Measurements from ENCODE around the gene GRAP2. TPM values are rescaled to one million over a fixed set of nuclear protein-coding genes. Genes with fewer than 3 reads are reported as not detected.

Gene GRAP2
- polyA plus RNA-seq (2013, experiment 1 of 2): 0.13 TPM
- polyA plus RNA-seq (2013, experiment 2 of 2): 0.15 TPM

- Histone ChIP-seq H2BK120ac (ENCODE audit: low read depth, low read length) (no peak within 1 kb of the TSS), H3K36me3 (ENCODE audit: control insufficient read depth, insufficient read depth, low read length) (no peaks in the 10 kb centered on the region), H4K5ac (ENCODE audit: low read length) (no peak within 1 kb of the TSS), H3K56ac (ENCODE audit: low read length) (no peak within 1 kb of the TSS), H3K27ac (ENCODE audit: low read depth, low read length) (no peak within 1 kb of the TSS), H3K4ac (ENCODE audit: low read depth, low read length) (no peak within 1 kb of the TSS), H3K18ac (ENCODE audit: low read length) (no peak within 1 kb of the TSS), H3K79me2 (ENCODE audit: control insufficient read depth, insufficient read depth, low read length) (no peaks in the 10 kb centered on the region), H3K9ac (ENCODE audit: low read length) (no peak within 1 kb of the TSS), H3K23ac (ENCODE audit: low read length) (no peak within 1 kb of the TSS), H3K4me2 (ENCODE audit: low read length) (no peak within 1 kb of the TSS), H3K27me3 (ENCODE audit: insufficient read depth, low read length, poor library complexity) (no peaks in the 10 kb centered on the region), H2AK5ac (ENCODE audit: low read length) (no peak within 1 kb of the TSS), H2BK5ac (ENCODE audit: low read length) (no peak within 1 kb of the TSS), H2BK15ac (replicated peaks; ENCODE audit: low read depth) (no peak within 1 kb of the TSS), H3K4me3 (ENCODE audit: low read length) (no peak within 1 kb of the TSS), H4K8ac (ENCODE audit: low read depth, low read length) (no peak within 1 kb of the TSS), H3K4me1 (ENCODE audit: control insufficient read depth, low read depth, low read length) (no peaks in the 10 kb centered on the region), H3K79me1 (ENCODE audit: low read length) (no peaks in the 10 kb centered on the region)
- no CpG with 5 or more reads among the region's 4 CpGs for WGBS (ENCODE audit: extremely low coverage, insufficient coverage, low lambda C conversion rate)
- DNase-seq: no peak
Measured at GRCh38 chr22:39900306-39901227, at the start of gene GRAP2. Gene GRAP2, plus strand, starts transcription at chr22:39901084. Its CDS starts 46,023 bp downstream, at chr22:39947107.

- H2BK15ac ChIP-seq (replicated peaks; ENCODE audit: low read depth): no peak overlapping the region
- H3K4me1 ChIP-seq (ENCODE audit: control insufficient read depth, low read depth, low read length): no peaks in the 10 kb centered on the region
- no peak overlapping the region for H4K5ac ChIP-seq (ENCODE audit: low read length)
Measured at GRCh38 chr22:39851606-39852315, 49.1 kb upstream of the GRAP2 start.

GRCh38 chr22:39852799-39853198 lies 48.1 kb upstream of the GRAP2 start:
- no peak overlapping the region for H2BK15ac ChIP-seq (replicated peaks; ENCODE audit: low read depth)
- H3K27ac ChIP-seq (ENCODE audit: low read depth, low read length): no peak overlapping the region
- no peak overlapping the region for H2BK120ac ChIP-seq (ENCODE audit: low read depth, low read length)
- no peak overlapping the region for H4K8ac ChIP-seq (ENCODE audit: low read depth, low read length)
- H3K36me3 ChIP-seq (ENCODE audit: control insufficient read depth, insufficient read depth, low read length): no peaks in the 10 kb centered on the region
- no CpG with 5 or more reads among the region's 2 CpGs for WGBS (ENCODE audit: extremely low coverage, insufficient coverage, low lambda C conversion rate)
- no peak overlapping the region for H2BK5ac ChIP-seq (ENCODE audit: low read length)
- H4K5ac ChIP-seq (ENCODE audit: low read length): no peak overlapping the region
- H3K4ac ChIP-seq (ENCODE audit: low read depth, low read length): no peak overlapping the region
- no peak overlapping the region for H3K23ac ChIP-seq (ENCODE audit: low read length)
- no peak for DNase-seq
- H3K79me1 ChIP-seq (ENCODE audit: low read length): no peaks in the 10 kb centered on the region
- no peak overlapping the region for H3K18ac ChIP-seq (ENCODE audit: low read length)
- no peaks in the 10 kb centered on the region for H3K79me2 ChIP-seq (ENCODE audit: control insufficient read depth, insufficient read depth, low read length)
- H3K4me3 ChIP-seq (ENCODE audit: low read length): no peak overlapping the region
- no peak overlapping the region for H3K9ac ChIP-seq (ENCODE audit: low read length)
- H3K4me2 ChIP-seq (ENCODE audit: low read length): no peak overlapping the region
- no peak overlapping the region for H2AK5ac ChIP-seq (ENCODE audit: low read length)
- no peak overlapping the region for H3K56ac ChIP-seq (ENCODE audit: low read length)
- no peaks in the 10 kb centered on the region for H3K27me3 ChIP-seq (ENCODE audit: insufficient read depth, low read length, poor library complexity)
- no peaks in the 10 kb centered on the region for H3K4me1 ChIP-seq (ENCODE audit: control insufficient read depth, low read depth, low read length)

More at GRCh38 chr22:39851606-39852315, 49.1 kb upstream of the GRAP2 start:
- Histone ChIP-seq H3K4me3 (ENCODE audit: low read length) (no peak overlapping the region), H3K36me3 (ENCODE audit: control insufficient read depth, insufficient read depth, low read length) (no peaks in the 10 kb centered on the region), H3K79me2 (ENCODE audit: control insufficient read depth, insufficient read depth, low read length) (no peaks in the 10 kb centered on the region), H3K4me2 (ENCODE audit: low read length) (no peak overlapping the region), H2AK5ac (ENCODE audit: low read length) (no peak overlapping the region), H3K18ac (ENCODE audit: low read length) (no peak overlapping the region), H3K56ac (ENCODE audit: low read length) (no peak overlapping the region), H3K4ac (ENCODE audit: low read depth, low read length) (no peak overlapping the region), H3K79me1 (ENCODE audit: low read length) (no peaks in the 10 kb centered on the region), H3K23ac (ENCODE audit: low read length) (no peak overlapping the region), H4K8ac (ENCODE audit: low read depth, low read length) (no peak overlapping the region), H3K9ac (ENCODE audit: low read length) (no peak overlapping the region), H3K27me3 (ENCODE audit: insufficient read depth, low read length, poor library complexity) (no peaks in the 10 kb centered on the region), H3K27ac (ENCODE audit: low read depth, low read length) (no peak overlapping the region), H2BK120ac (ENCODE audit: low read depth, low read length) (no peak overlapping the region), H2BK5ac (ENCODE audit: low read length) (no peak overlapping the region)
- DNase-seq: no peak
- WGBS (ENCODE audit: extremely low coverage, insufficient coverage, low lambda C conversion rate): no CpG with 5 or more reads among the region's 4 CpGs

GRCh38 chr22:39856588-39856987 lies 44.3 kb upstream of the GRAP2 start:
- H3K36me3 ChIP-seq (ENCODE audit: control insufficient read depth, insufficient read depth, low read length): no peaks in the 10 kb centered on the region
- no peak overlapping the region for H2BK5ac ChIP-seq (ENCODE audit: low read length)
- no peak overlapping the region for H3K27ac ChIP-seq (ENCODE audit: low read depth, low read length)
- no peaks in the 10 kb centered on the region for H3K27me3 ChIP-seq (ENCODE audit: insufficient read depth, low read length, poor library complexity)
- H2BK15ac ChIP-seq (replicated peaks; ENCODE audit: low read depth): no peak overlapping the region
- H3K79me2 ChIP-seq (ENCODE audit: control insufficient read depth, insufficient read depth, low read length): no peaks in the 10 kb centered on the region
- H3K18ac ChIP-seq (ENCODE audit: low read length): no peak overlapping the region
- H4K5ac ChIP-seq (ENCODE audit: low read length): no peak overlapping the region
- no peak overlapping the region for H2AK5ac ChIP-seq (ENCODE audit: low read length)
- H3K4ac ChIP-seq (ENCODE audit: low read depth, low read length): no peak overlapping the region
- no peak overlapping the region for H4K8ac ChIP-seq (ENCODE audit: low read depth, low read length)
- DNase-seq: no peak
- no peak overlapping the region for H2BK120ac ChIP-seq (ENCODE audit: low read depth, low read length)
- no peak overlapping the region for H3K9ac ChIP-seq (ENCODE audit: low read length)
- no peak overlapping the region for H3K56ac ChIP-seq (ENCODE audit: low read length)
- H3K79me1 ChIP-seq (ENCODE audit: low read length): no peaks in the 10 kb centered on the region
- no peak overlapping the region for H3K4me2 ChIP-seq (ENCODE audit: low read length)
- WGBS (ENCODE audit: extremely low coverage, insufficient coverage, low lambda C conversion rate): no CpG with 5 or more reads among the region's 4 CpGs
- no peak overlapping the region for H3K23ac ChIP-seq (ENCODE audit: low read length)
- H3K4me3 ChIP-seq (ENCODE audit: low read length): no peak overlapping the region
- no peaks in the 10 kb centered on the region for H3K4me1 ChIP-seq (ENCODE audit: control insufficient read depth, low read depth, low read length)

- H3K9ac ChIP-seq (ENCODE audit: low read length): no peak overlapping the region
- no peak for DNase-seq
- no peak overlapping the region for H4K5ac ChIP-seq (ENCODE audit: low read length)
- H3K27ac ChIP-seq (ENCODE audit: low read depth, low read length): no peak overlapping the region
- no peaks in the 10 kb centered on the region for H3K36me3 ChIP-seq (ENCODE audit: control insufficient read depth, insufficient read depth, low read length)
- no peaks in the 10 kb centered on the region for H3K79me2 ChIP-seq (ENCODE audit: control insufficient read depth, insufficient read depth, low read length)
- no peak overlapping the region for H3K4ac ChIP-seq (ENCODE audit: low read depth, low read length)
- H3K18ac ChIP-seq (ENCODE audit: low read length): no peak overlapping the region
- H3K4me2 ChIP-seq (ENCODE audit: low read length): no peak overlapping the region
- H3K23ac ChIP-seq (ENCODE audit: low read length): no peak overlapping the region
- no peak overlapping the region for H2AK5ac ChIP-seq (ENCODE audit: low read length)
- no peak overlapping the region for H4K8ac ChIP-seq (ENCODE audit: low read depth, low read length)
- no peak overlapping the region for H2BK5ac ChIP-seq (ENCODE audit: low read length)
- no peaks in the 10 kb centered on the region for H3K27me3 ChIP-seq (ENCODE audit: insufficient read depth, low read length, poor library complexity)
- whole genome bisulfite sequencing (ENCODE audit: extremely low coverage, insufficient coverage, low lambda C conversion rate): no CpG with 5 or more reads among the region's 7 CpGs
- no peak overlapping the region for H3K4me3 ChIP-seq (ENCODE audit: low read length)
- H3K4me1 ChIP-seq (ENCODE audit: control insufficient read depth, low read depth, low read length): no peaks in the 10 kb centered on the region
- no peaks in the 10 kb centered on the region for H3K79me1 ChIP-seq (ENCODE audit: low read length)
- H3K56ac ChIP-seq (ENCODE audit: low read length): no peak overlapping the region
- no peak overlapping the region for H2BK15ac ChIP-seq (replicated peaks; ENCODE audit: low read depth)
- no peak overlapping the region for H2BK120ac ChIP-seq (ENCODE audit: low read depth, low read length)
Measured at GRCh38 chr22:39859903-39860588, 40.8 kb upstream of the GRAP2 start.
